SK-N-SH (cell line): Measurements from ENCODE around the gene PCNX3. TPM values are rescaled to one million over a fixed set of nuclear protein-coding genes. Genes with fewer than 3 reads are reported as not detected.

Experiments used
- CTCF ChIA-PET: fragments of 300-600, 350-600 bp; formaldehyde crosslinking; extraction: SDS; loops from one replicate; lab custom pipeline; 2021; lab: Yijun Ruan, JAX
- POLR2A ChIA-PET: fragments of 350-600 bp; sonication (Branson Sonifier 250); formaldehyde crosslinking; extraction: SDS; loops from one replicate; lab custom pipeline; 2020; ENCODE audit warnings: antibody characterized with exemption, inconsistent platforms; lab: Yijun Ruan, JAX
- DNase-seq: peaks from one replicate; pipeline ENCODE4 v3.0.0; 2012
- H2AFZ ChIP-seq: fragments of 200-600 bp; sonication (generic); 2 replicates; pipeline ENCODE4 v1.8.1; 2016; ENCODE audit warnings: antibody characterized with exemption, mild to moderate bottlenecking, low read depth
- H3F3A ChIP-seq: fragments of 200-600 bp; sonication (generic); replicated peaks from 2 replicates; pipeline ENCODE3; 2016; ENCODE audit warnings: antibody characterized with exemption, mild to moderate bottlenecking; ENCODE audit not compliant: insufficient read depth
- H3K27ac ChIP-seq, 2 experiments: fragments of 200-500 bp in 1 of 2; fragments of 200-600 bp in 1 of 2; sonication (Bioruptor generic) in 1 of 2; sonication (generic), shearing (Covaris generic) in 1 of 2; 2 replicates each; pipeline versions ENCODE4 v1.5.1 to v1.6.1; 2014 to 2016; ENCODE audit warnings: low read depth in 2 of 2, inconsistent platforms in 1 of 2, low read length in 1 of 2, mild to moderate bottlenecking in 1 of 2, mixed read lengths in 1 of 2
- H3K27me3 ChIP-seq: fragments of 200-600 bp; sonication (generic), shearing (Covaris generic); 2 replicates; pipeline ENCODE4 v1.6.1; 2016; ENCODE audit warnings: mixed run types; ENCODE audit not compliant: insufficient read depth
- H3K36me3 ChIP-seq, 2 experiments: fragments of 200-500 bp in 1 of 2; fragments of 200-600 bp in 1 of 2; sonication (Bioruptor generic) in 1 of 2; sonication (generic) in 1 of 2; replicated peaks in 1 of 2; 2 replicates each; pipeline versions ENCODE3 to v1.5.1; 2014 to 2016; ENCODE audit warnings: low read length in 1 of 2, mild to moderate bottlenecking in 1 of 2; ENCODE audit not compliant: insufficient read depth in 2 of 2, control insufficient read depth in 1 of 2
- H3K4me1 ChIP-seq, 2 experiments: fragments of 200-500 bp in 1 of 2; fragments of 200-600 bp in 1 of 2; sonication (Bioruptor generic) in 1 of 2; sonication (generic), shearing (Covaris generic) in 1 of 2; 2 replicates each; pipeline versions ENCODE4 v1.5.1 to v1.6.1; 2014 to 2016; ENCODE audit warnings: low read depth in 1 of 2, low read length in 1 of 2, mixed run types in 1 of 2; ENCODE audit not compliant: insufficient read depth in 2 of 2, control insufficient read depth in 1 of 2
- H3K4me2 ChIP-seq: fragments of 200-600 bp; sonication (generic), shearing (Covaris generic); 2 replicates; pipeline ENCODE4 v1.6.1; 2017; ENCODE audit warnings: mixed run types
- H3K4me3 ChIP-seq, 2 experiments: fragments of 200-500 bp in 1 of 2; fragments of 200-600 bp in 1 of 2; sonication (Bioruptor generic) in 1 of 2; sonication (generic), shearing (Covaris generic) in 1 of 2; 2 replicates each; pipeline versions ENCODE4 v1.5.1 to v1.8.1; 2014 to 2016; ENCODE audit warnings: low read depth in 2 of 2, inconsistent platforms in 1 of 2, low read length in 1 of 2, mild to moderate bottlenecking in 1 of 2, mixed read lengths in 1 of 2, moderate library complexity in 1 of 2
- H3K79me2 ChIP-seq: fragments of 200-600 bp; sonication (generic); 2 replicates; pipeline ENCODE4 v1.8.1; 2017; ENCODE audit warnings: mild to moderate bottlenecking; ENCODE audit not compliant: insufficient read depth
- H3K9ac ChIP-seq: fragments of 200-600 bp; sonication (generic); 2 replicates; pipeline ENCODE4 v1.6.1; 2017; ENCODE audit warnings: mixed run types
- H3K9me2 ChIP-seq: fragments of 200-600 bp; sonication (generic); 2 replicates; pipeline ENCODE4 v1.6.1; 2017; ENCODE audit warnings: mixed run types
- H3K9me3 ChIP-seq: fragments of 200-600 bp; sonication (generic); 2 replicates; pipeline ENCODE4 v1.6.1; 2017; ENCODE audit warnings: mixed run types, mild to moderate bottlenecking, moderate library complexity
- H4K20me1 ChIP-seq: fragments of 200-600 bp; sonication (generic); 2 replicates; pipeline ENCODE4 v1.6.1; 2017; ENCODE audit warnings: mild to moderate bottlenecking, mixed run types; ENCODE audit not compliant: insufficient read depth
- CHD2 ChIP-seq: fragments of 150-350 bp; IDR thresholded peaks from 2 replicates; pipeline ENCODE4 v1.6.1; 2018; ENCODE audit warnings: low read length; ENCODE audit not compliant: partially characterized antibody
- EP300 ChIP-seq, 2 experiments: IDR thresholded peaks; 2 replicates each; pipeline versions ENCODE4 v1.4.0 to v1.6.1; 2012; ENCODE audit warnings: borderline replicate concordance in 1 of 2, low read depth in 1 of 2, low read length in 1 of 2
- FOXM1 ChIP-seq: IDR thresholded peaks from 2 replicates; pipeline ENCODE4 v1.4.0; 2012; ENCODE audit warnings: low read depth, mild to moderate bottlenecking
- GABPA ChIP-seq: IDR thresholded peaks from 2 replicates; pipeline ENCODE4 v1.4.0; 2012; ENCODE audit warnings: low read depth, mild to moderate bottlenecking
- GATA2 ChIP-seq: sonication (generic); formaldehyde crosslinking; IDR thresholded peaks from 2 replicates; pipeline ENCODE4 v1.5.0; 2020; ENCODE audit warnings: mild to moderate bottlenecking, missing genetic modification reagents
- JUND ChIP-seq: IDR thresholded peaks from 2 replicates; pipeline ENCODE4 v1.4.0; 2012
- MXI1 ChIP-seq: IDR thresholded peaks from 2 replicates; pipeline ENCODE4 v1.6.1; 2012; ENCODE audit warnings: mild to moderate bottlenecking, low read depth, low read length, improper control_type of control experiment
- NFIC ChIP-seq: IDR thresholded peaks from 2 replicates; pipeline ENCODE4 v1.4.0; 2012; ENCODE audit warnings: borderline replicate concordance
- NRF1 ChIP-seq: IDR thresholded peaks from 2 replicates; pipeline ENCODE4 v1.6.1; 2012; ENCODE audit warnings: low read depth, mild to moderate bottlenecking, low read length
- POLR2AphosphoS5 ChIP-seq: IDR thresholded peaks from 2 replicates; pipeline ENCODE4 v1.6.1; 2012; ENCODE audit warnings: low read depth, low read length
- SIN3A ChIP-seq: IDR thresholded peaks from 2 replicates; pipeline ENCODE4 v1.6.1; 2012; ENCODE audit warnings: low read depth, mild to moderate bottlenecking, low read length, moderate library complexity, borderline replicate concordance
- SMC3 ChIP-seq: IDR thresholded peaks from 2 replicates; pipeline ENCODE4 v1.6.1; 2012; ENCODE audit warnings: low read depth, low read length, improper control_type of control experiment
- TAF1 ChIP-seq: IDR thresholded peaks from 2 replicates; pipeline ENCODE4 v1.6.1; 2012; ENCODE audit warnings: low read depth, mild to moderate bottlenecking, low read length, moderate library complexity, borderline replicate concordance
- TCF12 ChIP-seq: IDR thresholded peaks from 2 replicates; pipeline ENCODE4 v1.4.0; 2012
- USF2 ChIP-seq: fragments of 150-350 bp; IDR thresholded peaks from 2 replicates; pipeline ENCODE4 v1.6.1; 2017; ENCODE audit warnings: antibody characterized with exemption, low read length, low read depth, borderline replicate concordance
- YY1 ChIP-seq: IDR thresholded peaks from 2 replicates; pipeline ENCODE4 v1.4.0; 2012; ENCODE audit warnings: low read depth, mild to moderate bottlenecking
- WGBS: methylation state at CpG from one replicate; pipeline ENCODE4 v1.1.6; 2017; ENCODE audit warnings: low lambda C conversion rate; 5-methylcytosine and 5-hydroxymethylcytosine counted together
- polyA plus RNA-seq, 3 experiments: library from polyadenylated mRNA; depleted of rRNA; stranded (reverse); fragments of >200 nt; gene quantifications; 2 replicates each; pipeline ENCODE4 v1.2.3, GENCODE V29; 2012
- TF ChIP-seq, protein P1 (sequence below): IDR thresholded peaks from 2 replicates; pipeline ENCODE4; 2012
- TF ChIP-seq, protein P2 (sequence below): fragments of 150-350 bp; IDR thresholded peaks from 2 replicates; pipeline ENCODE4 v1.6.1; 2016; ENCODE audit warnings: mild to moderate bottlenecking, low read depth, low read length
- TF ChIP-seq, protein P3 (sequence below): IDR thresholded peaks from 2 replicates; pipeline ENCODE4 v1.4.0; 2012; ENCODE audit warnings: low read depth, borderline replicate concordance
- TF ChIP-seq, protein P4 (sequence below): fragments of 200-600 bp; sonication (generic); IDR thresholded peaks from 2 replicates; pipeline ENCODE4 v1.6.1; 2017; ENCODE audit warnings: antibody characterized with exemption, mild to moderate bottlenecking, moderate library complexity

PCNX3 gene
- polyA plus RNA-seq, 1 of the 3 experiments (the other 2 are of a cell fraction): 33.7 TPM

- no peaks in the 10 kb centered on the region for H3F3A ChIP-seq
- H3K4me3 ChIP-seq: no peak overlapping the region
- CTCF ChIA-PET: interaction anchor here (1.0 kb wide), 1 partner anchor 16 kb away, joined by 3 read pairs; the partner anchor contains the start of gene SIPA1
- H3K9ac ChIP-seq: no peak overlapping the region
- no peaks in the 10 kb centered on the region for H3K27me3 ChIP-seq
- no peak for DNase-seq
- H4K20me1 ChIP-seq: peaks cover 16% of the 10 kb centered on the region
- H3K79me2 ChIP-seq: peaks cover 45% of the 10 kb centered on the region
- H3K4me2 ChIP-seq: no peak overlapping the region
- TF ChIP-seq YY1: no peak
- H3K27ac ChIP-seq: no peak overlapping the region
- POLR2A ChIA-PET: no interaction called here
- peaks cover 0 to 6% of the 10 kb centered on the region in 2 experiments; a peak in 1 of 4 replicates for H3K4me1 ChIP-seq
- H3K9me2 ChIP-seq: no peaks in the 10 kb centered on the region
- H3K36me3 ChIP-seq: peaks cover 16 to 91% of the 10 kb centered on the region in 2 experiments
- WGBS: 97% methylated on average over 11 of the region's 16 CpGs
- no peak overlapping the region for H2AFZ ChIP-seq
- no peaks in the 10 kb centered on the region for H3K9me3 ChIP-seq
Measured at GRCh38 chr11:65622011-65622410, 6.4 kb downstream of the PCNX3 start.

DNA sequence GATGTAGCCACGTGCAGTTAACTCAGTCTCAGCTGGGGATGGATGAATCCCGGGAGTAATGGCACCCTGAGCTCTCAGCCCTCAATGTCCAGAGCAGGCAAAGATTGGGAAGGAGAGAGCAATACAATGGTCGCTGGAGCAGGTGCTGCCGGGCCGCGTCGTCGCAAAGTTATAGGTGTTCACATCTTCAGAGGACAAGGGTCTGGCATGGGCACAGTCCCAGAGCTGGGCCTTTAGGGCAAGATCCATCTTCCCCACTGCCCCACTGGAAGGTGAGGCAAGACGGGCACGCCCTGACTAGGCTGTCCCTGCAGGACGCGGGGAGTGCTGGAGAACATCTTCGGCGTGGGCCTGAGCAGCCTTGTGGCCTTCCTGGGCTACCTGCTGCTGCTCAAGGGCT is 7.6 kb downstream of the PCNX3 start:
- Histone ChIP-seq H3K36me3 (peaks cover 20 to 91% of the 10 kb centered on the region in 2 experiments), H3K9me2 (no peaks in the 10 kb centered on the region), H3K79me2 (peaks cover 34% of the 10 kb centered on the region), H3F3A (no peaks in the 10 kb centered on the region), H3K9me3 (no peaks in the 10 kb centered on the region), H3K9ac (no peak overlapping the region), H2AFZ (no peak overlapping the region), H4K20me1 (0 out of 2 replicates have a peak, but pooled peaks cover 11% of the 10 kb centered on the region), H3K27ac (no peak overlapping the region), H3K4me2 (no peak overlapping the region), H3K4me3 (no peak overlapping the region), H3K4me1 (no peaks in the 10 kb centered on the region), H3K27me3 (no peaks in the 10 kb centered on the region)
- TF ChIP-seq POLR2AphosphoS5 (no peak), SMC3 (no peak), TCF12 (no peak), EP300 (IDR thresholded peaks at IDR 0.05; ENCODE audit: borderline replicate concordance in 1 of 2, low read depth in 1 of 2, low read length in 1 of 2) (no peak), GABPA (no peak), MXI1 (no peak), JUND (no peak), NFIC (no peak), CHD2 (no peak), USF2 (no peak), SIN3A (no peak), GATA2 (CRISPR knock-in tag) (no peak), NRF1 (no peak), FOXM1 (no peak), TAF1 (no peak), YY1 (no peak)
- TF ChIP-seq, protein P1, sequence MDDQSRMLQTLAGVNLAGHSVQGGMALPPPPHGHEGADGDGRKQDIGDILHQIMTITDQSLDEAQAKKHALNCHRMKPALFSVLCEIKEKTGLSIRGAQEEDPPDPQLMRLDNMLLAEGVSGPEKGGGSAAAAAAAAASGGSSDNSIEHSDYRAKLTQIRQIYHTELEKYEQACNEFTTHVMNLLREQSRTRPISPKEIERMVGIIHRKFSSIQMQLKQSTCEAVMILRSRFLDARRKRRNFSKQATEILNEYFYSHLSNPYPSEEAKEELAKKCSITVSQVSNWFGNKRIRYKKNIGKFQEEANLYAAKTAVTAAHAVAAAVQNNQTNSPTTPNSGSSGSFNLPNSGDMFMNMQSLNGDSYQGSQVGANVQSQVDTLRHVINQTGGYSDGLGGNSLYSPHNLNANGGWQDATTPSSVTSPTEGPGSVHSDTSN: no peak
- TF ChIP-seq, protein P2, sequence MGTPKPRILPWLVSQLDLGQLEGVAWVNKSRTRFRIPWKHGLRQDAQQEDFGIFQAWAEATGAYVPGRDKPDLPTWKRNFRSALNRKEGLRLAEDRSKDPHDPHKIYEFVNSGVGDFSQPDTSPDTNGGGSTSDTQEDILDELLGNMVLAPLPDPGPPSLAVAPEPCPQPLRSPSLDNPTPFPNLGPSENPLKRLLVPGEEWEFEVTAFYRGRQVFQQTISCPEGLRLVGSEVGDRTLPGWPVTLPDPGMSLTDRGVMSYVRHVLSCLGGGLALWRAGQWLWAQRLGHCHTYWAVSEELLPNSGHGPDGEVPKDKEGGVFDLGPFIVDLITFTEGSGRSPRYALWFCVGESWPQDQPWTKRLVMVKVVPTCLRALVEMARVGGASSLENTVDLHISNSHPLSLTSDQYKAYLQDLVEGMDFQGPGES: no peak
- TF ChIP-seq, protein P3, sequence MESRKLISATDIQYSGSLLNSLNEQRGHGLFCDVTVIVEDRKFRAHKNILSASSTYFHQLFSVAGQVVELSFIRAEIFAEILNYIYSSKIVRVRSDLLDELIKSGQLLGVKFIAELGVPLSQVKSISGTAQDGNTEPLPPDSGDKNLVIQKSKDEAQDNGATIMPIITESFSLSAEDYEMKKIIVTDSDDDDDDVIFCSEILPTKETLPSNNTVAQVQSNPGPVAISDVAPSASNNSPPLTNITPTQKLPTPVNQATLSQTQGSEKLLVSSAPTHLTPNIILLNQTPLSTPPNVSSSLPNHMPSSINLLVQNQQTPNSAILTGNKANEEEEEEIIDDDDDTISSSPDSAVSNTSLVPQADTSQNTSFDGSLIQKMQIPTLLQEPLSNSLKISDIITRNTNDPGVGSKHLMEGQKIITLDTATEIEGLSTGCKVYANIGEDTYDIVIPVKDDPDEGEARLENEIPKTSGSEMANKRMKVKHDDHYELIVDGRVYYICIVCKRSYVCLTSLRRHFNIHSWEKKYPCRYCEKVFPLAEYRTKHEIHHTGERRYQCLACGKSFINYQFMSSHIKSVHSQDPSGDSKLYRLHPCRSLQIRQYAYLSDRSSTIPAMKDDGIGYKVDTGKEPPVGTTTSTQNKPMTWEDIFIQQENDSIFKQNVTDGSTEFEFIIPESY: no peak
- TF ChIP-seq, protein P4, sequence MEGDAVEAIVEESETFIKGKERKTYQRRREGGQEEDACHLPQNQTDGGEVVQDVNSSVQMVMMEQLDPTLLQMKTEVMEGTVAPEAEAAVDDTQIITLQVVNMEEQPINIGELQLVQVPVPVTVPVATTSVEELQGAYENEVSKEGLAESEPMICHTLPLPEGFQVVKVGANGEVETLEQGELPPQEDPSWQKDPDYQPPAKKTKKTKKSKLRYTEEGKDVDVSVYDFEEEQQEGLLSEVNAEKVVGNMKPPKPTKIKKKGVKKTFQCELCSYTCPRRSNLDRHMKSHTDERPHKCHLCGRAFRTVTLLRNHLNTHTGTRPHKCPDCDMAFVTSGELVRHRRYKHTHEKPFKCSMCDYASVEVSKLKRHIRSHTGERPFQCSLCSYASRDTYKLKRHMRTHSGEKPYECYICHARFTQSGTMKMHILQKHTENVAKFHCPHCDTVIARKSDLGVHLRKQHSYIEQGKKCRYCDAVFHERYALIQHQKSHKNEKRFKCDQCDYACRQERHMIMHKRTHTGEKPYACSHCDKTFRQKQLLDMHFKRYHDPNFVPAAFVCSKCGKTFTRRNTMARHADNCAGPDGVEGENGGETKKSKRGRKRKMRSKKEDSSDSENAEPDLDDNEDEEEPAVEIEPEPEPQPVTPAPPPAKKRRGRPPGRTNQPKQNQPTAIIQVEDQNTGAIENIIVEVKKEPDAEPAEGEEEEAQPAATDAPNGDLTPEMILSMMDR: no peak
- no peak for DNase-seq
- POLR2A ChIA-PET: interaction anchor here (1.6 kb wide), 1 partner anchor 8 kb away, joined by 5 read pairs; no protein-coding TSS in a partner anchor
- WGBS: 91% methylated on average over 5 of the region's 14 CpGs
- CTCF ChIA-PET: interaction anchor here (0.8 to 1.4 kb wide), 2 partner anchors 50 to 88 kb away, joined by 3 read pairs; no protein-coding TSS in a partner anchor
